Testis (tissue), 3 donors: Measurements from ENCODE around the gene TM6SF1. TPM values are rescaled to one million over a fixed set of nuclear protein-coding genes. Genes with fewer than 3 reads are reported as not detected.
A peak's percentile ranks its signal among the peaks of the same experiment; 100 is the strongest.

Experiments
- DNase-seq: peaks from one replicate; pipeline ENCODE4 v3.0.0-alpha.2; 2019
- H3K27ac ChIP-seq, 2 donors: fragments of 200-600 bp; sonication (generic); one replicate each; pipeline ENCODE4 v1.5.1; 2019
- H3K27me3 ChIP-seq: fragments of 200-600 bp; sonication (generic); one replicate; pipeline ENCODE4 v1.5.1; 2019
- H3K36me3 ChIP-seq: fragments of 200-600 bp; sonication (generic); one replicate; pipeline ENCODE4 v1.5.1; 2017; ENCODE audit warnings: low read depth; ENCODE audit errors: missing control alignments
- H3K4me1 ChIP-seq: fragments of 200-600 bp; sonication (generic); one replicate; pipeline ENCODE4 v1.5.1; 2019
- H3K4me3 ChIP-seq, 2 donors: fragments of 200-600 bp; sonication (generic); one replicate each; pipeline ENCODE4 v1.5.1; 2017 to 2019
- H3K9me3 ChIP-seq: fragments of 200-600 bp; sonication (generic); one replicate; pipeline ENCODE4 v1.5.1; 2017
- CTCF ChIP-seq, 3 experiments: fragments of 450-650 bp in 2 of 3; fragments of 200-600 bp in 1 of 3; sonication (generic) in 1 of 3; IDR thresholded peaks; one replicate each; pipeline ENCODE4 v1.5.1; 2016 to 2019; ENCODE audit warnings: antibody characterized with exemption in 3 of 3, mild to moderate bottlenecking in 2 of 3, moderate library complexity in 1 of 3
- POLR2A ChIP-seq: fragments of 450-650 bp; IDR thresholded peaks from one replicate; pipeline ENCODE4 v1.6.1; 2017; ENCODE audit warnings: antibody characterized with exemption, mild to moderate bottlenecking, moderate library complexity
- WGBS, 2 donors: methylation state at CpG; one replicate each; pipeline ENCODE4 v1.1.5; 2018; 5-methylcytosine and 5-hydroxymethylcytosine counted together
- intact Hi-C: fragments of 100-400 bp; cut with DNase I; formaldehyde crosslinking; loops from one replicate; pipeline ENCODE4 v1.15.1; 2023; ENCODE audit warnings: low total_unique reads
- microRNA-seq, 2 donors: library from miRNA; unstranded; fragments of <30 nt; microRNA quantifications; one replicate each; pipeline ENCODE4, GENCODE V29; 2016; ENCODE audit warnings: borderline number of aligned reads in 2 of 2, borderline replicate concordance in 1 of 2
- polyA plus RNA-seq: library from polyadenylated mRNA; stranded (reverse); fragments of 350-450 nt; fragmentation: Illumina TruSeq; extraction: RNeasy Lipid Tissue Mini Kit (QIAGEN cat#74804); gene quantifications from one replicate; pipeline ENCODE4 v1.2.3, GENCODE V29; 2014; ENCODE audit warnings: low read depth, low replicate concordance; ENCODE audit not compliant: insufficient read depth
- small RNA-seq, 2 donors: library from RNA; depleted of rRNA; stranded (forward); fragments of <200 nt; gene quantifications; one replicate each; pipeline ENCODE3, GENCODE V24; 2016
- total RNA-seq, 2 donors: library from RNA; depleted of rRNA; stranded (reverse); fragments of >200 nt; gene quantifications; one replicate each; pipeline ENCODE4 v1.2.3, GENCODE V29; 2016

Gene TM6SF1
- total and polyA plus RNA-seq, 3 donors from 2014 or later = 3.0 to 9.7 (median 5.0) TPM

- no peak for TF ChIP-seq POLR2A
Observed at GRCh38 chr15:83174891-83175290, 67.4 kb downstream of the TM6SF1 start.

DNA sequence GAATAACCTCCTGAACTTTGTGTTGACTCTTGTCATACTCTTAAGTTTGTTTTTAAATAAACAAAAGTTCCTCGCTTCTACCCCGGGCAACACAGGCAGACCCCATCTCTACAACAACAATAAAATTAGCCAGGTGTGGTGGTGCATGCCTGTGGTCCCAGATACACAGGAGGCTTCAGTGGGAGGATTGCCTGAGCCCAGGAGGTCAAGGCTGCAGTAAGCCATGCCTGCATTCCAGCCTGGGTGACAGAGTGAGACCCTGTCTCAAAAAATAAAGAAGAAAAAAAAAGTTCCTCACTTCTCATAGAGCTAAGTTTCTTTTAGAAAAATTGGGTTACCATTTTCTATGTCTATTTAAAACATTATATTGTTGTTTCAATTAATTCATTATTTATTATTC, 70.9 kb downstream of the TM6SF1 start:
- 79 to 92% methylated on average over 2 of the region's 2 CpGs for WGBS, 2 donors
- no peaks in the 10 kb centered on the region for H3K27me3 ChIP-seq
- no peaks in the 10 kb centered on the region for H3K36me3 ChIP-seq
- H3K27ac ChIP-seq = no peak overlapping the region
- TF ChIP-seq POLR2A (no peak), CTCF (IDR thresholded peaks at IDR 0.05) (no peak)
- DNase-seq = no peak
- intact Hi-C loops = no loop called here
- H3K4me3 ChIP-seq = no peak overlapping the region
- H3K9me3 ChIP-seq = no peaks in the 10 kb centered on the region
- H3K4me1 ChIP-seq = peaks cover 15% of the 10 kb centered on the region

More at GRCh38 chr15:83174891-83175290, 67.4 kb downstream of the TM6SF1 start:
- no peaks in the 10 kb centered on the region for H3K27me3 ChIP-seq
- intact Hi-C loops = no loop called here
- peak overlapping the region in 1 of 2 donors; percentile 8 for H3K27ac ChIP-seq
- no peaks in the 10 kb centered on the region for H3K36me3 ChIP-seq
- H3K4me3 ChIP-seq = no peak overlapping the region
- WGBS, 2 donors = 92 to 96% methylated on average over 1 of the region's 1 CpG
- no peak for DNase-seq
- peaks cover 15% of the 10 kb centered on the region for H3K4me1 ChIP-seq
- H3K9me3 ChIP-seq = no peaks in the 10 kb centered on the region

DNA sequence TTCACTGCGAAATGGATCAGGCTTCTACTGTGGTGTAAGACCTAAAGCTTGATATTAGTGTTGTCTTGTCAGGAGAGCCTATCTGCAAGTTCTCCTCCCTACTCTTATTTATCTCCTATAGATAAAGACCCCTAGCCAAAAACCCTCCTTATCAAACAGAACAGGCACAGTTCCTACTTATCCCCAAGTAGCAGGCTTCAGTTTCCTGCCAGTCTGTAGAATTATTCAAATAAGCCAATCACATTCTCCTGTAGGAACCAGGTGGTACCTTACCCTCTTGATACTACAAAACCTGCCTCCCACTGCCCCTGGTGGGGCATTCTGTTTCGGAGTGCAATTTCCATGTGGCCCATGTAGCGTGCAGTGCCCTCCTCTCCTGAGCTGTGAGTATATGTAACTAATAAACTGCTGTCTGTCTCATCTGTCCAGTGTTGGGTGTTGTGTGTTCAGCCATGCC, 71.5 kb downstream of the TM6SF1 start:
- 65 to 94% methylated on average over 3 of the region's 3 CpGs for WGBS, 2 donors
- TF ChIP-seq CTCF (IDR thresholded peaks at IDR 0.05) (no peak), POLR2A (no peak)
- Histone ChIP-seq H3K27ac (no peak overlapping the region), H3K36me3 (no peaks in the 10 kb centered on the region), H3K27me3 (no peaks in the 10 kb centered on the region), H3K9me3 (no peaks in the 10 kb centered on the region), H3K4me3 (no peak overlapping the region), H3K4me1 (peaks cover 12% of the 10 kb centered on the region)
- intact Hi-C loops = no loop called here
- no peak for DNase-seq

GRCh38 chr15:83185561-83185960, 78.1 kb downstream of the TM6SF1 start:
- intact Hi-C loops = no loop called here
- H3K27ac ChIP-seq = no peak overlapping the region
- no peaks in the 10 kb centered on the region for H3K27me3 ChIP-seq
- no peaks in the 10 kb centered on the region for H3K9me3 ChIP-seq
- no peak overlapping the region for H3K4me3 ChIP-seq
- no peak for DNase-seq
- WGBS, 2 donors = 99 to 100% methylated on average over 3 of the region's 3 CpGs
- no peaks in the 10 kb centered on the region for H3K4me1 ChIP-seq
- TF ChIP-seq CTCF (IDR thresholded peaks at IDR 0.05) (no peak), POLR2A (no peak)
- no peaks in the 10 kb centered on the region for H3K36me3 ChIP-seq

Small RNA genes lying within 50 kb of the gene (microRNA-seq; reads per million reads assigned to microRNA genes)
- gene MIR4515 = 0 to 1.4 reads per million in 2 donors

Small RNA genes lying within 50 kb of the gene (small RNA-seq; reads per million reads assigned to genes)
- 0 reads per million in 2 donors for gene MIR4515

Other genes starting within 250 kb of the TM6SF1 start
- 10 to 100 TPM; 38.5 to 40.5 TPM for gene HOMER2, start 154.9 kb upstream of the TM6SF1 start, total RNA-seq
- gene HOMER2, start 154.9 kb upstream of the TM6SF1 start, polyA plus RNA-seq = 18.7 TPM
- gene RAMAC, start 121.4 kb upstream of the TM6SF1 start, total RNA-seq = 10 to 100 TPM; 21.2 to 26.9 TPM
- 33.5 TPM for gene RAMAC, start 121.4 kb upstream of the TM6SF1 start, polyA plus RNA-seq
- gene C15orf40, start 96.0 kb upstream of the TM6SF1 start, total RNA-seq = 10 to 100 TPM; 22.8 to 24.7 TPM
- gene C15orf40, start 96.0 kb upstream of the TM6SF1 start, polyA plus RNA-seq = 55.2 TPM
- gene BTBD1, start 40.4 kb upstream of the TM6SF1 start, total RNA-seq = 100 to 1,000 TPM in 1 of 2 donors, 10 to 100 TPM in 1; 94.6 to 104 TPM
- 118 TPM for gene BTBD1, start 40.4 kb upstream of the TM6SF1 start, polyA plus RNA-seq
- gene HDGFL3, start 100.2 kb downstream of the TM6SF1 start, total RNA-seq = 10 to 100 TPM; 87.1 to 94.6 TPM
- gene HDGFL3, start 100.2 kb downstream of the TM6SF1 start, polyA plus RNA-seq = 130 TPM
- 10 to 100 TPM; 26.2 to 32.7 TPM for gene BNC1, start 177.0 kb downstream of the TM6SF1 start, total RNA-seq
- 75.4 TPM for gene BNC1, start 177.0 kb downstream of the TM6SF1 start, polyA plus RNA-seq